Epithelial cell of proximal tubule (primary cell): ENCODE measurements around the gene ASB18. TPM values are rescaled to one million over a fixed set of nuclear protein-coding genes. Genes with fewer than 3 reads are reported as not detected.

ENCODE experiments used
- DNase-seq: peaks from one replicate; pipeline ENCODE4 v3.0.0-alpha.2; 2011; ENCODE audit warnings: low read depth
- H3K4me3 ChIP-seq: 2 replicates; pipeline ENCODE4 v1.5.1; 2011; ENCODE audit warnings: low read depth, mild to moderate bottlenecking, low read length
- total RNA-seq: library from RNA; depleted of rRNA; stranded (reverse); fragments of >200 nt; gene quantifications from 2 replicates; pipeline ENCODE4 v1.2.3, GENCODE V29; 2015
- TF ChIP-seq, protein P1 (sequence below): conservative IDR thresholded peaks from 2 replicates; pipeline ENCODE4 v1.5.1; 2012; ENCODE audit warnings: low read depth, mild to moderate bottlenecking, low read length

The ASB18 gene
- total RNA-seq, 1 donor from 2014 or later: not detected

DNA sequence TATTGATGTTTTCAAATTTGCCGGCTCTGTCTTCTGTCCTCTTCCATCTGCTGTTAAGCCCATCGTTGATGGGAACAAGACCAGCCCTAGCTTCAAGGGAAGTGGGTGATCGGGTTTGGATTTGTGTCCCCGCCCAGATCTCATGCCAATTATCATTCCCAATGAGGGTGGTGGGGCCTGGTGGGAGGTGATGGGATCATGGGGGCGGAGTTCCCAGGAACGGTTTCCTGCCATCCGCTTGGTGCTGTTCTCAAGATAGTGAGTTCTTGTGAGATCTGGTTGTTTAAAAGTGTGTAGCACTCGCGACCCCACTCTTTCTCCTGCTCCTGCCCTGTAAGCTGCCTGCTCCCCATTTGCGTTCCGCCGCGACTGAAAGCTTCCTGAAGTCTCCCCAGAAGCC lies 9.5 kb downstream of the ASB18 start:
- TF ChIP-seq, protein P1, sequence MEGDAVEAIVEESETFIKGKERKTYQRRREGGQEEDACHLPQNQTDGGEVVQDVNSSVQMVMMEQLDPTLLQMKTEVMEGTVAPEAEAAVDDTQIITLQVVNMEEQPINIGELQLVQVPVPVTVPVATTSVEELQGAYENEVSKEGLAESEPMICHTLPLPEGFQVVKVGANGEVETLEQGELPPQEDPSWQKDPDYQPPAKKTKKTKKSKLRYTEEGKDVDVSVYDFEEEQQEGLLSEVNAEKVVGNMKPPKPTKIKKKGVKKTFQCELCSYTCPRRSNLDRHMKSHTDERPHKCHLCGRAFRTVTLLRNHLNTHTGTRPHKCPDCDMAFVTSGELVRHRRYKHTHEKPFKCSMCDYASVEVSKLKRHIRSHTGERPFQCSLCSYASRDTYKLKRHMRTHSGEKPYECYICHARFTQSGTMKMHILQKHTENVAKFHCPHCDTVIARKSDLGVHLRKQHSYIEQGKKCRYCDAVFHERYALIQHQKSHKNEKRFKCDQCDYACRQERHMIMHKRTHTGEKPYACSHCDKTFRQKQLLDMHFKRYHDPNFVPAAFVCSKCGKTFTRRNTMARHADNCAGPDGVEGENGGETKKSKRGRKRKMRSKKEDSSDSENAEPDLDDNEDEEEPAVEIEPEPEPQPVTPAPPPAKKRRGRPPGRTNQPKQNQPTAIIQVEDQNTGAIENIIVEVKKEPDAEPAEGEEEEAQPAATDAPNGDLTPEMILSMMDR: no peak
- no peak for DNase-seq
- H3K4me3 ChIP-seq: no peak overlapping the region

DNA sequence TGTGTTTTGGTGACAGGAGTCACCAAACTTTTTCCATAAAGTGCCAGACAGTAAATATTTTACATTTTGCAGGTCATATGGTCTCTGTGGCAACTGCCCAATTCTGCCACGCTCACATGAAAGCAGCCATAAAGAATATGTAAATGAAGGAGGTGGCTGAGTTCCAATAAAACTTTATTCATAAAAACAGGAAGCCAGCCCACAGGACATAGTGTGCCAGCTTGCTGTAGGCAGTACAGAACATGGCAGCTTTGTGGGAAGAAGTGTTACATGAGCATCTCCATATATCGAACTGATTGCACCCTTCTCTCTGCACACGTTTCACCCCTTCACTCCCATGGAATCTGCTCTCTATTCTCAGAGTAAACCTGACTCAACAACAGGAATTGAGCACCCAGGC lies 10.2 kb downstream of the ASB18 start:
- no peak for DNase-seq
- H3K4me3 ChIP-seq: no peak overlapping the region
- TF ChIP-seq, protein P1: no peak

DNA sequence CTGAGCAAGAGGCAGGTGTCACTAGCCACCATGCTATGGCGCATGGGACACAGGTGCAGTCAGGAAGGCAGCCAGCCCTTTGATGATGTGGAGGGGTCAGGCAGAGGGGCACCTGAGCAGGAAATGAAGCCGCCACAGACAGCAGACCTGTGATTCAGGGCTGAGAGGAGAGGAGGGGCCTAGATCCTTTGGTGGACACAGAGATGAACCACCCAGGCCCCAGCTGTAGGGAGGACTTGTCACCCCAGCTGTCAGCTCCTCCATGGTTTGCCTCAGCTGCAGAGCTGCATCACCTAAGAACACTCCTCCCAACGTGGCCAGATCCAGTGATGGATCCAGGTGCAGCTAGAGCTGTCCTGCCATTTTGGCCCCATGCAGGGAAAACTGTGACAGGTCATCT lies 11.6 kb downstream of the ASB18 start:
- TF ChIP-seq, protein P1: no peak
- DNase-seq: no peak
- H3K4me3 ChIP-seq: no peak overlapping the region

DNA sequence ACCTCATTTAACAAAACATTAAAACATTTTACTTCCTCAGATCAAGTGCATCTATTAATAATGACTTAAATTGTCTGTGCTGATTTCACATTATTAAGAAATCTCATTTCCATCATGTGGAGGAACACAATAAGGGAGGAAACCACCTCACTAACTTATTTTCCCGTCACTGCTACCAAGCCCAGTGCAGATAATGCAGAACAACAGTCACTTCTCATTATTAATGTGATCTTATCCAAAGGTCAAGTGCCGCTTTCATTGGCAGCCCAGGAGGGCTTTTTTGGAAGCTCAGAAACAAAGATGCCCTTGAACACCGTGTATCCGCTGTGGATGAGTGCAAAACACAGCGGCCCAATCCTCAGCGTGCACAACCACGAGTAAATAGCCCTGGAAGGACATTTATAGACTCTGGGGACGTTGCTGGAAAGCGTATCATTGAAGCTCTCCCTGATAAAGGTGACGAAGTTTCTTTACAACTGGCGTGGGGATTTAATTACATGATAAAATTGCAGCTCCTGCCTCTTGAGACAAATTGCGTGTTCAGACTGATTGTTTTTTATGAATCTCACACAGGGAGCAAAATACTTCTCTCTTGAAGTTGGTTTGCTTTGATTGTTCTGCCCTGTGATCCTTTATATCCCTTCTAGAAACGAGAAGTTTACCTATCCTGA lies 13.2 kb downstream of the ASB18 start:
- TF ChIP-seq, protein P1: no peak
- no peak overlapping the region for H3K4me3 ChIP-seq
- DNase-seq: no peak

DNA sequence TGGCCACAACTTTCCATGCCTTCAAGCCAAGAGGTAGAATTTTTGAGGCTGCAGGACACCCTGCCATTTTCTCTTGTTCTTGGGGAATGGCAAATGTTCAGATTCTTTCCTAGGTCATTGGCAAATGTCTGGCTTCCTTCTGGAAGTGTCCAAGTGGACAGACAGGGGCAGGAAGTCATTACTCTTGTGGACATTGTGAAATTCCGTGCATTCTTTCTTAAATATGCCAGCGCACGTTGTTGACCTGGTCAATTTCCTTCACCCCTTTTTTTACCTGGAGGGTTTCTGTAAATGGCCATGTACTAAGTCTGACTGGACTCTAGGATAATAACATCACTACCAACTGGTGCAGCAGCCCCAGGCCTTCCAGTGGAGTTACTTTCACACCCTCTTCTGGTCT lies 13.9 kb downstream of the ASB18 start:
- H3K4me3 ChIP-seq: no peak overlapping the region
- TF ChIP-seq, protein P1: no peak
- no peak for DNase-seq

DNA sequence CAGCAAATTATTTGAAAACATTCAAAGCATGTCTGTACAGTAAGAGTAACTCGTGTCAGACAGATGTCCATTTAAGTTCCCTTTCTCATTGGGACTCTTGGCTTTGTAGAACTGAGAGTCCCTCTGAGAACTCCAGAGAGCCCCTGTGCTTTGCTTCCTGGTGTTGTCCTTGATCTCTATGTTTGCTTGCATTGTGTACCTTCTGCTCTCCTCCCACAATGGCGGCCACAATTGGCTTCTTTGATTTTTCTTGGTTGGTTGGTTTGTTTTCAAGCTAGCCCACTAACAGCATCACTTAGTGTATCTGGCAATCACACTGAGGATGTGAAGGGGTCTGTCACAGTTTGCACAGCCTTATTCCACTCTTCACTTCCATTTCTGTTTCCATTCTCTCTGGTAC lies 15.1 kb downstream of the ASB18 start:
- H3K4me3 ChIP-seq: no peak overlapping the region
- no peak for DNase-seq
- TF ChIP-seq, protein P1: no peak

DNA sequence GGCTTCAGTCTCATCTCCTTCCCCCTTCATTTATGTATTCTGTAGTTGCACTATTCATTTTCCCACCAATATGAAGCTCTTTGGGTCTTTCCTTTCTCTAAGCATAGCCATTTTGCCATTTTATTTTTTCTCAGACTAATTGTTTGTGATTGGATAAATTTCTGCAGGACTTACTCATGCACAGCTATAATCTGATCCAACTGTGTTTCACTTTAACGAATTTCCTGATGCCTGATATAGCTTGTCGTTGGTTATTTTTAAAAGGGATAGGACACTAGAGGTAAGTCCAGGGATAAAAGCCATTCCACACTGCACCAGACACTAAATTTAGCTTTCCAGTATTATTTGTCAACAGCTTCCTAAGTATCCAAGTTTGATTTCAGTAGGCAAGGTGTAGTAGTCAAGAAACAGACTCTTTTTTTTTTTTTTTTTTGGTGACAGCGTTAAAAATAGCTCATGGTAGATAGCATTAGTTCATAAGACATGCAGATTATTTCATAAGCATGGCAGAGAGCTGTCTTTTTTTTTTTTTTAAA lies 17.4 kb downstream of the ASB18 start:
- H3K4me3 ChIP-seq: no peak overlapping the region
- TF ChIP-seq, protein P1: no peak
- DNase-seq: no peak
